Ascending aorta (tissue), 2 donors: ENCODE results near the gene SLK. TPM values are rescaled to one million over a fixed set of nuclear protein-coding genes. Genes with fewer than 3 reads are reported as not detected.

Source experiments
- DNase-seq, 2 donors: peaks; one replicate each; pipeline ENCODE4 v3.0.0-alpha.2; 2019; ENCODE audit warnings: low spot score in 2 of 2
- H3K27ac ChIP-seq, 2 donors: fragments of 200-600 bp; sonication (generic); one replicate each; pipeline ENCODE4 v1.5.1; 2016 to 2017; ENCODE audit warnings: mild to moderate bottlenecking in 1 of 2
- H3K27me3 ChIP-seq: fragments of 200-600 bp; sonication (generic); one replicate; pipeline ENCODE4 v1.5.1; 2017
- H3K36me3 ChIP-seq, 2 donors: fragments of 200-600 bp; sonication (generic); one replicate each; pipeline ENCODE4 v1.5.1; 2016
- H3K4me1 ChIP-seq, 2 donors: fragments of 200-600 bp; sonication (generic); one replicate each; pipeline ENCODE4 v1.5.1; 2016 to 2017; ENCODE audit warnings: mild to moderate bottlenecking in 1 of 2
- H3K4me3 ChIP-seq, 2 donors: fragments of 200-600 bp; sonication (generic); one replicate each; pipeline ENCODE4 v1.5.1; 2016 to 2017; ENCODE audit warnings: mild to moderate bottlenecking in 1 of 2
- H3K9me3 ChIP-seq, 2 donors: fragments of 200-600 bp; sonication (generic); one replicate each; pipeline ENCODE4 v1.5.1; 2016
- CTCF ChIP-seq, 3 experiments: fragments of 200-600 bp in 2 of 3; fragments of 450-650 bp in 1 of 3; sonication (generic) in 2 of 3; IDR thresholded peaks; one replicate each; pipeline ENCODE4 v1.5.1; 2016 to 2019; ENCODE audit warnings: antibody characterized with exemption in 3 of 3, mild to moderate bottlenecking in 1 of 3, moderate library complexity in 1 of 3
- intact Hi-C: fragments of 100-400 bp; cut with DNase I; formaldehyde crosslinking; loops from one replicate; pipeline ENCODE4 v1.15.1; 2023
- total RNA-seq: library from RNA; depleted of rRNA; stranded (reverse); fragments of >200 nt; gene quantifications from one replicate; pipeline ENCODE4 v1.1.0, GENCODE V29; 2016

Gene SLK
- total RNA-seq, 1 donor from 2014 or later, result 26.1 TPM

- H3K36me3 ChIP-seq, result peaks cover 4 to 18% of the 10 kb centered on the region in 2 donors
- no peaks in the 10 kb centered on the region for H3K9me3 ChIP-seq
- no peak for DNase-seq
- no peaks in the 10 kb centered on the region for H3K4me1 ChIP-seq
- no peak overlapping the region for H3K4me3 ChIP-seq
- no peaks in the 10 kb centered on the region for H3K27me3 ChIP-seq
- no peak overlapping the region for H3K27ac ChIP-seq
- TF ChIP-seq CTCF (IDR thresholded peaks at IDR 0.05), result no peak
- intact Hi-C loops, result no loop called here
Measured at GRCh38 chr10:103991393-103992128, 24.6 kb downstream of the SLK start.

- no peak for DNase-seq
- Histone ChIP-seq H3K27me3 (no peaks in the 10 kb centered on the region), H3K36me3 (peaks cover 9 to 36% of the 10 kb centered on the region in 2 donors), H3K27ac (no peak overlapping the region), H3K4me1 (no peaks in the 10 kb centered on the region), H3K9me3 (no peaks in the 10 kb centered on the region), H3K4me3 (no peak overlapping the region)
- intact Hi-C loops, result no loop called here
- TF ChIP-seq CTCF (IDR thresholded peaks at IDR 0.05), result no peak
Measured at GRCh38 chr10:103995134-103995533, 28.2 kb downstream of the SLK start.

GRCh38 chr10:103998805-103999204 is 31.9 kb downstream of the SLK start:
- DNase-seq, result no peak
- peaks cover 30 to 60% of the 10 kb centered on the region in 2 donors for H3K36me3 ChIP-seq
- H3K4me1 ChIP-seq, result no peaks in the 10 kb centered on the region
- H3K9me3 ChIP-seq, result no peaks in the 10 kb centered on the region
- intact Hi-C loops, result no loop called here
- no peaks in the 10 kb centered on the region for H3K27me3 ChIP-seq
- no peak for TF ChIP-seq CTCF (IDR thresholded peaks at IDR 0.05)
- no peak overlapping the region for H3K27ac ChIP-seq
- H3K4me3 ChIP-seq, result no peak overlapping the region

GRCh38 chr10:104002911-104003310 is 36.0 kb downstream of the SLK start:
- H3K4me3 ChIP-seq, result no peak overlapping the region

GRCh38 chr10:104005172-104005863 is 38.4 kb downstream of the SLK start:
- Histone ChIP-seq H3K27ac (no peak overlapping the region), H3K4me3 (no peak overlapping the region), H3K27me3 (no peaks in the 10 kb centered on the region), H3K36me3 (peaks cover 53 to 77% of the 10 kb centered on the region in 2 donors), H3K9me3 (no peaks in the 10 kb centered on the region), H3K4me1 (no peaks in the 10 kb centered on the region)
- no peak for TF ChIP-seq CTCF (IDR thresholded peaks at IDR 0.05)
- intact Hi-C loops, result no loop called here
- DNase-seq, result no peak

More at GRCh38 chr10:104002911-104003310, 36.0 kb downstream of the SLK start:
- Histone ChIP-seq H3K9me3 (no peaks in the 10 kb centered on the region), H3K27me3 (no peaks in the 10 kb centered on the region), H3K36me3 (peaks cover 47 to 80% of the 10 kb centered on the region in 2 donors), H3K27ac (no peak overlapping the region), H3K4me1 (no peaks in the 10 kb centered on the region)
- TF ChIP-seq CTCF (IDR thresholded peaks at IDR 0.05), result no peak
- DNase-seq, result no peak
- intact Hi-C loops, result no loop called here
